ENCODE measurements around the gene C1GALT1C1L.

- TF ChIP-seq, protein P1, sequence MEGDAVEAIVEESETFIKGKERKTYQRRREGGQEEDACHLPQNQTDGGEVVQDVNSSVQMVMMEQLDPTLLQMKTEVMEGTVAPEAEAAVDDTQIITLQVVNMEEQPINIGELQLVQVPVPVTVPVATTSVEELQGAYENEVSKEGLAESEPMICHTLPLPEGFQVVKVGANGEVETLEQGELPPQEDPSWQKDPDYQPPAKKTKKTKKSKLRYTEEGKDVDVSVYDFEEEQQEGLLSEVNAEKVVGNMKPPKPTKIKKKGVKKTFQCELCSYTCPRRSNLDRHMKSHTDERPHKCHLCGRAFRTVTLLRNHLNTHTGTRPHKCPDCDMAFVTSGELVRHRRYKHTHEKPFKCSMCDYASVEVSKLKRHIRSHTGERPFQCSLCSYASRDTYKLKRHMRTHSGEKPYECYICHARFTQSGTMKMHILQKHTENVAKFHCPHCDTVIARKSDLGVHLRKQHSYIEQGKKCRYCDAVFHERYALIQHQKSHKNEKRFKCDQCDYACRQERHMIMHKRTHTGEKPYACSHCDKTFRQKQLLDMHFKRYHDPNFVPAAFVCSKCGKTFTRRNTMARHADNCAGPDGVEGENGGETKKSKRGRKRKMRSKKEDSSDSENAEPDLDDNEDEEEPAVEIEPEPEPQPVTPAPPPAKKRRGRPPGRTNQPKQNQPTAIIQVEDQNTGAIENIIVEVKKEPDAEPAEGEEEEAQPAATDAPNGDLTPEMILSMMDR (conservative IDR thresholded peaks at IDR 0.05 in 1 of 2, IDR thresholded peaks at IDR 0.05 in 1 of 2; ENCODE audit: extremely low read depth in 1 of 2, insufficient read depth in 1 of 2, low read depth in 1 of 2, low read length in 2 of 2) = no peak
- no peak for TF ChIP-seq EZH2 (IDR thresholded peaks at IDR 0.05; ENCODE audit: borderline replicate concordance, low read length)
Measured at GRCh38 chr2:43724728-43725526, 48.7 kb upstream of the C1GALT1C1L start.
